ENCODE data around the gene SEC11C.

The SEC11C gene

GRCh38 chr18:59207506-59207905 lies 67.8 kb downstream of the SEC11C start:
- Histone ChIP-seq H3K14ac (ENCODE audit: low read length in 2 of 2) (no peak overlapping the region), H2BK5ac (ENCODE audit: low read depth, low read length, poor library complexity, severe bottlenecking) (no peak overlapping the region), H3K4me3 (ENCODE audit: insufficient read depth in 1 of 2, low read depth in 1 of 2, low read length in 2 of 2) (no peak overlapping the region), H4K91ac (ENCODE audit: low read length) (no peak overlapping the region), H3K9me3 (ENCODE audit: control insufficient read depth, low read length) (no peaks in the 10 kb centered on the region), H2BK12ac (ENCODE audit: low read length in 2 of 2) (no peak overlapping the region), H3K23ac (ENCODE audit: low read length in 2 of 2) (no peak overlapping the region), H3K18ac (ENCODE audit: low read depth in 1 of 2, low read length in 2 of 2) (no peak overlapping the region), H3K4me2 (ENCODE audit: low read length, poor library complexity, severe bottlenecking) (no peak overlapping the region), H3K4me1 (ENCODE audit: control insufficient read depth, insufficient read depth, low read depth, low read length) (no peaks in the 10 kb centered on the region), H3K79me1 (replicated peaks; ENCODE audit: low read length, poor library complexity, severe bottlenecking) (no peaks in the 10 kb centered on the region), H3K36me3 (ENCODE audit: control insufficient read depth in 1 of 2, insufficient read depth in 2 of 2, low read depth in 1 of 2, low read length in 2 of 2) (no peaks in the 10 kb centered on the region), H2BK15ac (ENCODE audit: low read depth, poor library complexity, severe bottlenecking) (no peak overlapping the region), H3K4ac (ENCODE audit: low read depth in 1 of 2, low read length in 2 of 2) (no peak overlapping the region), H3K9ac (ENCODE audit: low read length) (no peak overlapping the region), H4K8ac (ENCODE audit: low read length) (no peak overlapping the region), H2AK5ac (ENCODE audit: low read length, severe bottlenecking) (no peak overlapping the region), H2BK120ac (ENCODE audit: low read depth, low read length) (no peak overlapping the region), H3K27me3 (ENCODE audit: control insufficient read depth in 1 of 2, insufficient read depth in 1 of 2, low read length in 2 of 2) (peaks cover 29 to 62% of the 10 kb centered on the region in 2 experiments), H2AFZ (ENCODE audit: low read depth, low read length) (no peak overlapping the region), H3K27ac (ENCODE audit: low read length, poor library complexity, severe bottlenecking) (no peak overlapping the region)
- DNase-seq: no peak
- WGBS: 80% methylated on average over 6 of the region's 6 CpGs

Measured in mesenchymal stem cell (in vitro differentiated cells and primary cell).